HG03354 (cell line): Measurements from ENCODE around the gene PSME2.
A peak's percentile ranks its signal among the peaks of the same experiment; 100 is the strongest.

Experiments used
- ATAC-seq: cut with Tn5 transposase; IDR thresholded peaks from one replicate; pipeline ENCODE4 v1.9.1; 2021; ENCODE audit warnings: mild to moderate bottlenecking; ENCODE audit not compliant: unreplicated experiment, poor library complexity, severe bottlenecking

Gene PSME2

DNA sequence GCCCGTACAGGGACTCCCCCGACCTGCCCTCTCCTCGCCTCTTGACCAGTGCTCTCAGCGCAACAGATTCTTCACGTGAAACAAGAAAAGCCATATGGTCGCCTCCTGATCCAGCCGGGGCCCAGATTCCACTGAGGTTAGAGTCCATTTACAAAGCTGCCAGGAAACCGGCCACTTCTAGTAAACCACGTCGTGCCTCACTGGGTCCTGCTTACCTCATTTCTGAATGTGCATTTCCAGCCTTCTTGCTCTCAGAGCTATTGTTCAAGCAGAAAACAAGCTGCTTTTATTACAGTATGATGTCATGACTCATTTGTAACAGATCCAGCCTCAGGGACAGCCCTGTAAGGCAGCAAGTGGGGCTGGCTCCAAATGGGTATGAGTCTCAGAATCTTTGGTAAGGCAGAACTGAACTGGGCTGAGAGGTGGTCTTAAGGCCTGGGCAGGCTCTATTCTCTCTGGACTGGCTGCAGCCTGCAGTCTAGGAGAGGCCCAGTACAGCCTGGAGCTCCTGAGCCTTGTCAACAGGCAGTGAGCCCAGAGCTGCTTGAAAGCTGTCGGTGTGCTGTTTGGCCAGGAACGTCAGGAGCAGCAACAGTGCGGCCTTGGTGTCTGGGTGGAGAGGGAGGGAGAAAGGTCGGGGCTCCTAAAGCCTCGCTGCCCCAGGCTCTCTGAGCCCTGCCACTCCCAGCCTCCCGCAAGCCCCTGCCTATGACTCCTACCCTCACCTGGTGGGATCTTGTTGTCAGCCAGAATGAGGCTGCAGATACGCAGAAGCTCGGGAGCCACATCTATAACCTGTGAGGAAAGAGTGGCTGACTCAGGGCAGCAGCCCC is 33.8 kb upstream of the PSME2 start:
- no peak for ATAC-seq

GRCh38 chr14:24179294-24179960 is 33.0 kb upstream of the PSME2 start:
- no peak for ATAC-seq

DNA sequence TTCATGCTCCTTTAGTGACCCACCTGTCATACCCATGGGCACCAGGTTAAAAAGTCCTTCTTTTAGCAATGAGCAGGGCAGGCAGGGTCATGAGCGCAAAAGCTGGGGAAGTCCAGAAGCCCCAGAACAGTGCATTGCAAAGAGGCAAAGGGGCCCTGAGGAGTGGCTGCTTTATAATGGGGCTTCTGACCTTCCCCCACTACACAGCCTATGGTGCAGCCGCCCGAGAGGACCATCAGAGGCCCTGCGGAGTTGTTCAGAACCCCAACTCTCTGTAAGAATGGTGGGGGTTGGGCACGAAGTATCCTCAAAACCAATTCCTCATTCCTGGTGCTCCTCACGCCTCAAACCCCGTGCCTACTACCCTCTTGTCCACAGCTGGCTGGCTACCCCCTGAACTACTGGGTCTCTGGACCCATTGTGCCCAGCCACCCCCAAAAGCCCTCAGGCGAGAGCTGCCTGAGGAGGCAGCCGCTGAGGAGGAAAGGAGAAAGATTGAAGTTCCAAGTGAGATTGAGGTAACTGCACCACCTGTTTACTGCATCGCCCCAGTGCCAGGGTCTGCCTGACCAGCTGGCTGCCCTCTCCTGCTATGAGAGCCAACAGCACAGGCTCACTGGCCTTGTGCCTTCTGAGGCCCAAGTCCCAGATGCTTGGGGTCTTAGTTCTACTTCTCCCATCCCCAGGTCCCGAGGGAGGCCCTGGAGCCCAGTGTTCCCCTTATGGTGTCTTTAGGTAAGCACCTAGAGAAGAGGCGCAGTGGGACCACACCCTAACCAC is 32.2 kb upstream of the PSME2 start:
- no peak for ATAC-seq

DNA sequence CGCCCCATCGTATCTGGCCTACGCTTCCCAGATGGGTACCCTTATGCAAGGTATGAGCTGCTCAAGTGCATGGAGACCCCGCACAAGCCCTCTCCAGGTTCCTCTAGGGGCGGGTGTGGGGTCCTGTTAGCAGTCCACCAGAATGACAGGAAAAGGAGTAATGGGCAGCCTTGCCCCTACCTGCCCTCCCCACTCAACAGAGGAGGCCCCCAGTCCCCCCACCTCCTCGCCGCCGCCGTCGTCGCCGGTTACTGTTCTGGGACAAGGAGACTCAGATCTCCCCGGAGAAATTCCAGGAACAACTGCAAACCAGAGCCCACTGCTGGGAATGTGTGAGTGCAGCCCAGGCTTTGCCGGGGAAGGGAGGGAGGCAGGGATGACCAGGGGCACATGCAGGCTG is 31.5 kb upstream of the PSME2 start:
- no peak for ATAC-seq

GRCh38 chr14:24177041-24177825 is 30.8 kb upstream of the PSME2 start:
- ATAC-seq = no peak

GRCh38 chr14:24176599-24176998 is 30.2 kb upstream of the PSME2 start:
- ATAC-seq = no peak

- ATAC-seq = no peak
Measured at GRCh38 chr14:24172871-24173281, 26.5 kb upstream of the PSME2 start.

- no peak for ATAC-seq
Measured at GRCh38 chr14:24172261-24172860, 26.0 kb upstream of the PSME2 start.

GRCh38 chr14:24171422-24172260 is 25.2 kb upstream of the PSME2 start, which contains the start of gene REC8:
REC8 (plus strand) TSS chr14:24172080; CDS start chr14:24172553, 473 bp downstream.
- peak; percentile 88 for ATAC-seq

GRCh38 chr14:24167469-24168114 is 21.2 kb upstream of the PSME2 start:
- no peak for ATAC-seq

DNA sequence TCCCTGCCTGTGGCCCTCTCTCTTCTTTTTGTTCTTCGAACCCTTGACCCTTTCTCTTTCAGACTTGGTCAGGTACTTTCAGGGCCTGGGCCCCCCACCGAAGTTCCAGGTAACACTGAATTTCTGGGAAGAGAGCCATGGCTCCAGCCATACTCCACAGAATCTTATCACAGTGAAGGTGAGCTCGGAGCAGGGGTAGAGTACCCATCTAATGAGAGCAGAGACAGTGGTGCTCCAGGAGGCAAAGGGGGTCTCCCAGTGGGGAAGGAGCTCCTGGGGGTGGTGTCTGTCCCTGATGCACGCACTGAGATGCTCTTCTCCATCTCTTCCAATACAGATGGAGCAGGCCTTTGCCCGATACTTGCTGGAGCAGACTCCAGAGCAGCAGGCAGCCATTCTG is 19.4 kb upstream of the PSME2 start:
- no peak for ATAC-seq

GRCh38 chr14:24164518-24164991 is 18.1 kb upstream of the PSME2 start:
- no peak for ATAC-seq

DNA sequence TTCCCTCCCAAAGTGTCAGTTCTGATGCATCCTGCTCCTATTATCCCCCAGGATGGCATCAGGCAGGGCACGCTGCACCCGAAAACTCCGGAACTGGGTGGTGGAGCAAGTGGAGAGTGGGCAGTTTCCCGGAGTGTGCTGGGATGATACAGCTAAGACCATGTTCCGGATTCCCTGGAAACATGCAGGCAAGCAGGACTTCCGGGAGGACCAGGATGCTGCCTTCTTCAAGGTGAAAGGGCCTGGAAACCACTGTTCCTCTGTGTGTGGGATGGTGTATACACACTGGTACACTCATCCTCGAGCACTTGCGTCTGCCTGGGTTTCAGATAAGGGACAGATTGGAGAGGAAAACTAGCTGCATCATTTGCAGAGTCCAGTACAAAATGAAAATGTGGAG is 15.7 kb upstream of the PSME2 start:
- ATAC-seq = no peak

GRCh38 chr14:24160850-24161804 is 14.7 kb upstream of the PSME2 start, which contains the start of gene IRF9:
IRF9 (plus strand) TSS chr14:24161265; CDS start chr14:24162145, 880 bp downstream.
- ATAC-seq = peak; percentile 87

GRCh38 chr14:24160499-24160849 is 14.1 kb upstream of the PSME2 start:
- no peak for ATAC-seq

GRCh38 chr14:24159777-24160498 is 13.5 kb upstream of the PSME2 start:
- ATAC-seq = no peak
